Loucy (cell line): ENCODE results near the gene DCUN1D5.

ENCODE experiments used
- CTCF ChIP-seq: fragments of 200-600 bp; sonication (generic); conservative IDR thresholded peaks from 2 replicates; pipeline ENCODE4 v1.5.1; 2014; ENCODE audit warnings: mild to moderate bottlenecking, antibody characterized with exemption, low read length
- EZH2phosphoT487 ChIP-seq: fragments of 200-600 bp; IDR thresholded peaks from 2 replicates; pipeline ENCODE4 v1.6.1; 2018; ENCODE audit warnings: antibody characterized with exemption, mild to moderate bottlenecking, moderate library complexity, borderline replicate concordance

GRCh38 chr11:103085758-103086365 lies 6.1 kb downstream of the DCUN1D5 start:
- no peak for TF ChIP-seq CTCF
- no peak for TF ChIP-seq EZH2phosphoT487
